IMR-90 (cell line): Measurements from ENCODE around the gene SGSM2. TPM values are rescaled to one million over a fixed set of nuclear protein-coding genes. Genes with fewer than 3 reads are reported as not detected.

Source experiments
- ATAC-seq: fragments of 200-7000 bp; cut with Tn5 transposase; 2 replicates; pipeline ENCODE4 v1.9.1; 2020; ENCODE audit warnings: low read depth, mild to moderate bottlenecking, moderate library complexity
- BruUV-seq: library from RNA; stranded (reverse); fragments of 400-500 nt; replicated peaks from 2 replicates; lab custom pipeline; 2021; lab: Mats Ljungman, UMichigan
- CTCF ChIA-PET: fragments of 300-600 bp; formaldehyde crosslinking; extraction: SDS; loops from one replicate; lab custom pipeline; 2021; ENCODE audit warnings: antibody characterized with exemption; lab: Yijun Ruan, JAX
- POLR2A ChIA-PET: fragments of 300-600 bp; sonication (Branson Sonifier 250); formaldehyde crosslinking; loops from one replicate; lab custom pipeline; 2022; ENCODE audit warnings: antibody characterized with exemption; ENCODE audit not compliant: unreplicated experiment; lab: Charles Lee
- DNase-seq: peaks from one replicate; pipeline ENCODE4 v3.0.0; 2013
- H2AFZ ChIP-seq: replicated peaks from 2 replicates; pipeline ENCODE3; 2013; ENCODE audit warnings: low read length, mild to moderate bottlenecking; ENCODE audit not compliant: poor library complexity
- H2AK5ac ChIP-seq: 2 replicates; pipeline ENCODE4 v1.6.1; 2013; ENCODE audit warnings: low read depth, low read length, inconsistent platforms
- H2AK9ac ChIP-seq: replicated peaks from 2 replicates; pipeline ENCODE3; 2013; ENCODE audit warnings: mild to moderate bottlenecking, low read depth, low read length, moderate library complexity; ENCODE audit not compliant: poor library complexity
- H2BK120ac ChIP-seq: 2 replicates; pipeline ENCODE4 v1.6.1; 2013; ENCODE audit warnings: low read depth, low read length, inconsistent platforms
- H2BK15ac ChIP-seq: 3 replicates; pipeline ENCODE4 v1.6.1; 2013; ENCODE audit warnings: low read depth, low read length, inconsistent platforms
- H2BK20ac ChIP-seq: 2 replicates; pipeline ENCODE4 v1.6.1; 2013; ENCODE audit warnings: low read depth, mild to moderate bottlenecking, inconsistent platforms, low read length, moderate library complexity
- H2BK5ac ChIP-seq: 2 replicates; pipeline ENCODE4 v1.6.1; 2013; ENCODE audit warnings: mild to moderate bottlenecking, low read depth, low read length, inconsistent platforms; ENCODE audit not compliant: poor library complexity, severe bottlenecking
- H3K14ac ChIP-seq: replicated peaks from 2 replicates; pipeline ENCODE4 v1.6.1; 2013; ENCODE audit warnings: low read depth, low read length, inconsistent platforms
- H3K18ac ChIP-seq: 2 replicates; pipeline ENCODE4 v1.6.1; 2013; ENCODE audit warnings: low read depth, low read length, control low read depth
- H3K23ac ChIP-seq: 2 replicates; pipeline ENCODE4 v1.6.1; 2013; ENCODE audit warnings: low read depth, low read length, inconsistent platforms
- H3K27ac ChIP-seq: 2 replicates; pipeline ENCODE4 v1.5.1; 2013; ENCODE audit warnings: mild to moderate bottlenecking, control low read depth, low read length; ENCODE audit not compliant: insufficient read depth
- H3K27me3 ChIP-seq: 2 replicates; pipeline ENCODE4 v1.6.1; 2013; ENCODE audit warnings: low read length; ENCODE audit not compliant: control insufficient read depth, insufficient read depth
- H3K36me3 ChIP-seq: 2 replicates; pipeline ENCODE4 v1.6.1; 2013; ENCODE audit warnings: low read length, mixed read lengths; ENCODE audit not compliant: control insufficient read depth, insufficient read depth
- H3K4ac ChIP-seq: 2 replicates; pipeline ENCODE4 v1.6.1; 2013; ENCODE audit warnings: low read depth, low read length, inconsistent platforms
- H3K4me1 ChIP-seq: 2 replicates; pipeline ENCODE4 v1.6.1; 2013; ENCODE audit warnings: low read length, mixed read lengths; ENCODE audit not compliant: control insufficient read depth, insufficient read depth
- H3K4me2 ChIP-seq: 2 replicates; pipeline ENCODE4 v1.6.1; 2013; ENCODE audit warnings: low read depth, mild to moderate bottlenecking, control low read depth, low read length, moderate library complexity
- H3K4me3 ChIP-seq: 2 replicates; pipeline ENCODE4 v1.5.1; 2013; ENCODE audit warnings: low read depth, mild to moderate bottlenecking, control low read depth, low read length, moderate library complexity; ENCODE audit not compliant: insufficient read depth
- H3K56ac ChIP-seq: 2 replicates; pipeline ENCODE4 v1.6.1; 2013; ENCODE audit warnings: low read length, inconsistent platforms; ENCODE audit not compliant: insufficient read depth; ENCODE audit errors: extremely low read depth
- H3K79me1 ChIP-seq, 2 experiments: 2 replicates each; pipeline ENCODE4 v1.6.1; 2013; ENCODE audit warnings: low read length in 2 of 2, inconsistent platforms in 1 of 2, low read depth in 1 of 2
- H3K9ac ChIP-seq: 2 replicates; pipeline ENCODE4 v1.6.1; 2013; ENCODE audit warnings: low read depth, low read length, control low read depth
- H3K9me1 ChIP-seq: 2 replicates; pipeline ENCODE4 v1.6.1; 2013; ENCODE audit warnings: low read length, inconsistent platforms; ENCODE audit not compliant: insufficient read depth
- H3K9me3 ChIP-seq: 2 replicates; pipeline ENCODE4 v1.6.1; 2013; ENCODE audit warnings: low read length; ENCODE audit not compliant: control insufficient read depth, insufficient read depth
- H4K20me1 ChIP-seq: 2 replicates; pipeline ENCODE4 v1.6.1; 2013; ENCODE audit warnings: low read length, inconsistent platforms; ENCODE audit not compliant: insufficient read depth
- H4K5ac ChIP-seq: 2 replicates; pipeline ENCODE4 v1.6.1; 2013; ENCODE audit warnings: mild to moderate bottlenecking, low read depth, low read length, control low read depth
- H4K8ac ChIP-seq, 2 experiments: 2 replicates each; pipeline ENCODE4 v1.6.1; 2013; ENCODE audit warnings: low read depth in 2 of 2, low read length in 2 of 2, control low read depth in 1 of 2, inconsistent platforms in 1 of 2
- H4K91ac ChIP-seq: 2 replicates; pipeline ENCODE4 v1.6.1; 2013; ENCODE audit warnings: low read depth, low read length, inconsistent platforms; ENCODE audit not compliant: insufficient read depth
- CHD1 ChIP-seq: IDR thresholded peaks from 2 replicates; pipeline ENCODE4 v1.6.1; 2012; ENCODE audit warnings: low read depth, low read length, improper control_type of control experiment
- FOS ChIP-seq: fragments of 150-350 bp; IDR thresholded peaks from 2 replicates; pipeline ENCODE4 v1.6.1; 2016; ENCODE audit warnings: low read depth, low read length
- MAFK ChIP-seq: IDR thresholded peaks from 2 replicates; pipeline ENCODE4 v1.6.1; 2012; ENCODE audit warnings: low read depth, low read length, improper control_type of control experiment
- MAZ ChIP-seq: IDR thresholded peaks from 2 replicates; pipeline ENCODE4 v1.6.1; 2012; ENCODE audit warnings: low read depth, mild to moderate bottlenecking, low read length, improper control_type of control experiment, moderate library complexity, borderline replicate concordance
- MXI1 ChIP-seq: IDR thresholded peaks from 2 replicates; pipeline ENCODE4 v1.6.1; 2012; ENCODE audit warnings: low read depth, mild to moderate bottlenecking, low read length, moderate library complexity, borderline replicate concordance
- POLR2A ChIP-seq: IDR thresholded peaks from 2 replicates; pipeline ENCODE4 v1.6.1; 2012; ENCODE audit warnings: mild to moderate bottlenecking, low read depth, low read length
- RAD21 ChIP-seq: IDR thresholded peaks from 2 replicates; pipeline ENCODE4 v1.6.1; 2012; ENCODE audit warnings: low read length, improper control_type of control experiment
- RFX5 ChIP-seq: IDR thresholded peaks from 2 replicates; pipeline ENCODE4 v1.8.0; 2012; ENCODE audit warnings: low read depth, mild to moderate bottlenecking, low read length, moderate library complexity
- SMC3 ChIP-seq: fragments of 150-350 bp; IDR thresholded peaks from 2 replicates; pipeline ENCODE4 v1.6.1; 2016; ENCODE audit warnings: low read depth, mild to moderate bottlenecking, antibody characterized with exemption, low read length, moderate library complexity
- WGBS, 2 experiments: methylation state at CpG; one replicate each; pipeline versions ENCODE4 v1.1.5 to v1.1.7; 2013; ENCODE audit warnings: missing lambda C conversion rate in 2 of 2; ENCODE audit not compliant: insufficient read length in 1 of 2; ENCODE audit errors: extremely low coverage in 2 of 2; 5-methylcytosine and 5-hydroxymethylcytosine counted together
- dilution Hi-C: fragments of 300-500 bp; cut with HindIII; formaldehyde crosslinking; loops from one replicate; pipeline ENCODE4 v1.14.3; 2018; ENCODE audit warnings: low sequenced_read_pairs; ENCODE audit not compliant: unreplicated experiment
- in situ Hi-C: fragments of 300-500 bp; cut with MboI; formaldehyde crosslinking; loops from 3 replicates; pipeline ENCODE4 v1.14.3; 2019; ENCODE audit warnings: low sequenced_read_pairs, inconsistent platforms, mixed read lengths
- intact Hi-C: fragments of 100-400 bp; cut with micrococcal nuclease; formaldehyde crosslinking; loops from 2 replicates; pipeline ENCODE4 v1.10.0; 2022
- polyA plus RNA-seq, 3 experiments: library from polyadenylated mRNA; depleted of rRNA; stranded (reverse); fragments of >200 nt; gene quantifications; 2 replicates each; pipeline ENCODE4 v1.2.3, GENCODE V29; 2012; ENCODE audit warnings: low replicate concordance in 1 of 3
- total RNA-seq: library from RNA; depleted of rRNA; stranded (reverse); fragments of >200 nt; gene quantifications from 2 replicates; pipeline ENCODE4 v1.2.3, GENCODE V29; 2012
- TF ChIP-seq, protein P1 (sequence below): fragments of 150-350 bp; IDR thresholded peaks from 2 replicates; pipeline ENCODE4 v1.6.1; 2017; ENCODE audit warnings: mild to moderate bottlenecking, antibody characterized with exemption, low read length, low read depth

The SGSM2 gene
- total and polyA plus RNA-seq, 2 of the 4 experiments (the other 2 are of a cell fraction) = 13.6 to 81.2 TPM

DNA sequence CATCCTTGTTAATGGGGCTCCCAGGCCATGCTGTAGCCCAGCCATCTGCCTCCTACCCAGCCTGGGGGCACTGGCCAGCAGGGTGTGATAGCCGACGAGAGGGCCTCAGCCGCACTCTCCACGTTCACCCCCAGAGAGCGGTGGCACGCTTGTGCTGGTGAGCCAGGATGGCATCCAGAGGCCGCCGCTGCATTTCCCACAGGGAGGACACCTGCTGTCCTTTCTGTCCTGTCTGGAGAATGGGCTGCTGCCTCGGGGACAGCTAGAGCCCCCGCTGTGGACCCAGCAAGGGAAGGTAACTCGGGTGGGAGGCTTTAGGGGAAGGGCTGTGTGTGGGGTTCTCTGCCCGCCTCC, 27.4 kb downstream of the SGSM2 start (continued):
- TF ChIP-seq, protein P1, sequence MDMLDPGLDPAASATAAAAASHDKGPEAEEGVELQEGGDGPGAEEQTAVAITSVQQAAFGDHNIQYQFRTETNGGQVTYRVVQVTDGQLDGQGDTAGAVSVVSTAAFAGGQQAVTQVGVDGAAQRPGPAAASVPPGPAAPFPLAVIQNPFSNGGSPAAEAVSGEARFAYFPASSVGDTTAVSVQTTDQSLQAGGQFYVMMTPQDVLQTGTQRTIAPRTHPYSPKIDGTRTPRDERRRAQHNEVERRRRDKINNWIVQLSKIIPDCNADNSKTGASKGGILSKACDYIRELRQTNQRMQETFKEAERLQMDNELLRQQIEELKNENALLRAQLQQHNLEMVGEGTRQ = no peak
- TF ChIP-seq POLR2A (no peak), RAD21 (no peak)

DNA sequence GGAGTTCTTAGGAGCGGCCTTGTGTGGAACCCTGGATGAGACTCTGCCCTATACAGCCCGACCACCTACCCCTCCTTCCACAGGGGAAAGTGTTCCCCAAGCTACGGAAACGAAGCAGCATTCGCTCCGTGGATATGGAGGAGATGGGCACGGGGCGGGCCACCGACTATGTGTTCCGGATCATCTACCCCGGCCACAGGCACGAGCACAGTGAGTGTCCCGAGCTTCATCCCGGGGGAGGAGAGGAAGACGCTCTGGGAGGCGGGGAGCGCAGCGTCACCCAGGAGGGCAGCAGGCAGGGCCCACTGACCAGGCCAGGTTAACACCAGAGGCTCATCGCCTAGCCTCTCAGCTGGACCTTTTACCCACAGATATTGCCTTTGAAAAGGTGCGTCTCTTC, 27.8 kb downstream of the SGSM2 start:
- Histone ChIP-seq H3K23ac (no peak overlapping the region), H3K79me1 (peaks cover 0 to 8% of the 10 kb centered on the region in 2 experiments; a peak in 1 of 4 replicates), H3K9ac (no peak overlapping the region), H4K20me1 (peaks cover 11% of the 10 kb centered on the region), H4K91ac (no peak overlapping the region), H3K4me3 (no peak overlapping the region), H4K5ac (no peak overlapping the region), H3K36me3 (peaks cover 44% of the 10 kb centered on the region), H2BK20ac (no peak overlapping the region), H2AK5ac (no peak overlapping the region), H2AK9ac (peak overlapping the region; percentile 25), H4K8ac (no peak overlapping the region), H2BK5ac (no peak overlapping the region), H3K14ac (no peak overlapping the region), H3K9me1 (peaks cover 4% of the 10 kb centered on the region; the same call in 1 of the 2 replicates), H3K18ac (no peak overlapping the region), H3K9me3 (no peaks in the 10 kb centered on the region), H3K4me1 (no peaks in the 10 kb centered on the region), H3K27me3 (no peaks in the 10 kb centered on the region), H2BK15ac (no peak overlapping the region), H3K4ac (no peak overlapping the region), H3K4me2 (no peak overlapping the region), H3K56ac (no peak overlapping the region), H3K27ac (no peak overlapping the region), H2BK120ac (no peak overlapping the region), H2AFZ (no peak overlapping the region)
- BruUV-seq = no TSS peak
- CTCF ChIA-PET = no interaction called here
- TF ChIP-seq POLR2A (no peak), RFX5 (no peak), MXI1 (no peak), SMC3 (no peak), CHD1 (no peak), FOS (no peak), MAZ (no peak), MAFK (no peak)
- POLR2A ChIA-PET = no interaction called here
- intact Hi-C loops = no loop called here
- DNase-seq = no peak
- 92% methylated on average over 12 of the region's 20 CpGs; no CpG with 5 or more reads in 1 of the 2 experiments for WGBS, 2 experiments
- ATAC-seq = no peak
- dilution Hi-C loops = no loop called here
- in situ Hi-C loops = no loop called here
